SK-MEL-5 (cell line): ENCODE data around the gene TBC1D30. TPM values are rescaled to one million over a fixed set of nuclear protein-coding genes. Genes with fewer than 3 reads are reported as not detected.

Experiments used
- DNase-seq: peaks from one replicate; pipeline ENCODE4 v3.0.0-alpha.2; 2016; ENCODE audit warnings: low read depth, low spot score
- in situ Hi-C: cut with HindIII; loops from 2 replicates; pipeline ENCODE4 v1.10.0; 2016; ENCODE audit warnings: low sequenced_read_pairs, high pct_unique_total_duplicates, low pct_unique_long_range_greater_than_20kb
- total RNA-seq: library from RNA; depleted of rRNA; stranded (reverse); fragments of >200 nt; shearing (Covaris generic); gene quantifications from 2 replicates; pipeline ENCODE4 v1.2.3, GENCODE V29; 2014; rRNA removed

TBC1D30 gene
- total RNA-seq, 1 experiment from 2014 or later = 2.2 TPM

DNA sequence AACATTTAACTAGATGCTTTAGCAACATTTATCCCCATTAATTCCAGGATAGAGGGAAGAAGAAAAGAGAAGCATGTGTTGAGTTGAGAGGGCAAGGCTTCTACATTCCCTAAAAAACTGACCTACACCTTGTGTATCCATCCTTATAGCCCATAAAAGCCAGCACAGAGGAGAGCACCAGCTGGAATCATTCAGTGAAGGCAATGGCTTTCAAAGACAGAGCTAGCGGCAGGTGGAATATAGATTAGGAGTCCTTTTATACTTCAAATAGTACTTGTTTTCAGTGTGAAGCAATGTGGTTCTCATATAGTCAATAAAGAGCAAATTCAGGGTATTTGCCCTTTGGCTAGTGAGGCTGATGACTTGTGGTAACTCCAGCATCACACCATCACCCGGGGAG is 94.4 kb downstream of the TBC1D30 start:
- DNase-seq = no peak
- in situ Hi-C loops = no loop called here

DNA sequence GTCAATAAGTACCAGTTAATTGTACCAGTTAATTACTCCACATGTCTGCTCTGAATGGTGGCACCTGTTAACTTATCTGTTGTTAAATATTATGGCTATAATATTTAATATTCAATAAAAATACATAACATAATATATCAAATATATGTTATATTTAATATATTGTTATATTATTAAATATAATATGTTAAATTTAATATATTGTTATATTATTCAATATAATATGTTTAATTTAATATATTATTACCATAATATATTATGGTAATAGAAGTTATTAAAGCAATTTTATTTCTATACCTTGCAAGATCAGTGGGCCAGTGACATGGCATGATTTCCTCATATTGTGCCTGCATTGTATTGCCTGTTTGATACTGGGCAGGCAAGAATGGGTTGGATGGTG is 98.4 kb downstream of the TBC1D30 start:
- no peak for DNase-seq
- in situ Hi-C loops = no loop called here

DNA sequence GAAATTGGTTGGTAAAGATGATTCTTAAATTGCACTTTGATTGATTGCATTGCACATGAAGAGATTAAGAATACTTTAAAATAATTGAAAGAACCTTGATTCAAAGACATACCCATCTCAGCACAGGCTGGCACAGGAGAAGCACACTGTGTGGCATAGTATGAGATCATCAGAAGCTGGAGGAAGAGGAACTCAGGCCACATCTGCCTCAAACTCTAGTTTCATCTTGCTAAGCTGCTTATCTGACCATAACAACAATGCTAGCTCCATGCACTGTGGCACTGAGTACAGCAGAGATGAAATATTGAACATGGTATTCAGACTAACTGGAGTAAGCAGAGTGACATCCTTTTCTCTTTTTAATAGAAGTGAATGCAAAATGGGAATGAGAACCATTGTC is 99.1 kb downstream of the TBC1D30 start:
- DNase-seq = no peak
- in situ Hi-C loops = no loop called here

Other genes starting within 250 kb of the TBC1D30 start
- gene RASSF3, start 214.2 kb upstream of the TBC1D30 start, total RNA-seq = 111 and 117 TPM in 2 replicates
- 225 and 236 TPM in 2 replicates for gene GNS, start 65.2 kb upstream of the TBC1D30 start, total RNA-seq